Endothelial cell (in vitro differentiated cells): Measurements from ENCODE around the gene SIRT2. TPM values are rescaled to one million over a fixed set of nuclear protein-coding genes. Genes with fewer than 3 reads are reported as not detected.

ENCODE experiments used
- DNase-seq: peaks from one replicate; pipeline ENCODE4 v3.0.0; 2021; ENCODE audit warnings: low spot score
- H3K27ac Mint-ChIP-seq: one replicate; pipeline ENCODE4 v1.8.0; 2021; ENCODE audit warnings: mixed read lengths, inconsistent platforms; ENCODE audit not compliant: unreplicated experiment
- H3K27me3 Mint-ChIP-seq: one replicate; pipeline ENCODE4 v1.8.0; 2021; ENCODE audit warnings: mild to moderate bottlenecking, moderate library complexity, mixed read lengths, inconsistent platforms; ENCODE audit not compliant: unreplicated experiment
- H3K36me3 Mint-ChIP-seq: one replicate; pipeline ENCODE4 v1.8.0; 2021; ENCODE audit warnings: mild to moderate bottlenecking, low read depth, mixed read lengths, inconsistent platforms; ENCODE audit not compliant: unreplicated experiment
- H3K4me1 Mint-ChIP-seq: one replicate; pipeline ENCODE4 v1.8.0; 2021; ENCODE audit warnings: mild to moderate bottlenecking, mixed read lengths, inconsistent platforms; ENCODE audit not compliant: unreplicated experiment
- H3K4me3 Mint-ChIP-seq: one replicate; pipeline ENCODE4 v1.8.0; 2021; ENCODE audit warnings: mild to moderate bottlenecking, mixed read lengths, inconsistent platforms; ENCODE audit not compliant: unreplicated experiment
- H3K9me3 Mint-ChIP-seq: one replicate; pipeline ENCODE4 v1.8.0; 2021; ENCODE audit warnings: mixed read lengths, inconsistent platforms; ENCODE audit not compliant: unreplicated experiment
- CTCF ChIP-seq: fragments of 200-600 bp; sonication (generic); IDR thresholded peaks from one replicate; pipeline ENCODE4 v1.5.0; 2021; ENCODE audit warnings: antibody characterized with exemption; ENCODE audit not compliant: unreplicated experiment
- total RNA-seq: library from RNA; stranded (reverse); fragmentation: NEBNext Ultra II Directional; extraction: Animal tissue kit (Norgen Biotek cat#: 25700); gene quantifications from one replicate; pipeline ENCODE4 v1.2.1, GENCODE V29; 2021; ENCODE audit not compliant: unreplicated experiment

Gene SIRT2
- total RNA-seq, 1 donor from 2014 or later = 45.9 TPM

DNA sequence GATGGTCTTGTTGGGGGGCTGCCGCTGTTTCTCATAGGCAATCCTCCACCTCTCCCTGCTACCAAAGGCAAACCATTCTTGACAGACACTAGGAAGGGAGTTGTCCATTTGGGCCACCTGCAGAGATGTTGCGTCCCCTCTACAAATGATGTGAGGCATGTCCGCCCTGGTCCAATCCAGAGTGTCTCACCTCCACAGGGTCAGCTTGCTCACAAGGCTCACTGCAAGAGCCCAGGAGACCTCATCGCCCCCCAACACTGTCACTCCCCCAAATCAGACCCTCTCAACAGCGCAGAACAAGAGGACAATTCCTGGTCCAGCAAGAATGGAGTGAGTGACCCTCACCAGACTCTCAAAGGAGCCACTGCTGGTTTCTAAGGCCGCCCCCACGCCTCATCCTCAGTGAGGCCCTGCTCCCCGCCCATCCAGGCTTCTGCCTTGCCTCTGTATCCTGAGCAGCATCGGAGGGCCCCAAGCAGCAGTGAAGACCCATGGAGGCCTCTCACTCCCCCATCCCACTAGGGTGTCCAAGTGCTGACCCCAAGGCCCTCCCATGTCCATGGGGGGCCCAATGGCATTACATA lies 56.2 kb downstream of the SIRT2 start:
- TF ChIP-seq CTCF = no peak
- H3K27ac Mint-ChIP-seq = no peak overlapping the region
- DNase-seq = no peak
- H3K9me3 Mint-ChIP-seq = no peaks in the 10 kb centered on the region
- H3K4me1 Mint-ChIP-seq = peaks cover 12% of the 10 kb centered on the region
- H3K36me3 Mint-ChIP-seq = peaks cover 78% of the 10 kb centered on the region
- peaks cover 3% of the 10 kb centered on the region for H3K27me3 Mint-ChIP-seq
- no peak overlapping the region for H3K4me3 Mint-ChIP-seq

DNA sequence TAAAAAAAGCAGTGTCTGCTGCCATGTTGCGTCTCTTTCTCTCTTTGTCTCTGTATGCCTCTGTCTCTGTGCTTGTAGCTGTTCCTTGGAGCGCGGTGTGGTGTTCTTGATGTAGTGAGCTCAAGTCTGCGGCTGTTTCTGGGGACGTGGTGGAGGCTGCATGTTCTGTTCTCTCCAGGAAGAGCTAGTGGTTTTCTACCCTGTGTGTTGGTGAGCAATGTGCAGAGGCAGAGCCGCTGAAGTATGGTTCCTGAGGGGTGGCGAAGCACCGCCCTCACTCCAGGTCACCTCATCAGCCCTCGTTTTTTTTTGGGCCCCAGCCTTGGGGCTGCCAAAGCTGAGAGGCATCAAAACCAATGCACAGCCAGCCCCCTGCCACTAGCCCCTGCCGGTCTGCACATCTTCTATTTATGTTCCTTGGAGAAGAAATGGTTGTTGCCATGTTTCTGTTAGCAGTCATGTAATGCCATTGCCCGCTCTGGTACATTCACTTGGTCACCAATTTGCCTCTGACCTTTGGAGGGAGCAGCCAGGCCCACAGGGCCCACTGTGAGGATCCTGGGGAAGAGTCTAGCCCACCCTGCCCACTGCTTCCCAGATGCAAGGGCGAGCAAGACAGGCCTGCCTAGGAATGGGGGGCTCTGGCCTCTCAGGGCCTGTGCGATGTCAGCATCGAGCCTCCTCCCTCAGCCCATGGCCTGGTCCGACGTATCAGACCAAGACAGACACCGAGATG lies 56.8 kb downstream of the SIRT2 start:
- Mint-ChIP-seq H3K9me3 (no peaks in the 10 kb centered on the region), H3K4me1 (peaks cover 5% of the 10 kb centered on the region), H3K27ac (peak overlapping the region; percentile 79), H3K4me3 (peak overlapping the region; percentile 22), H3K36me3 (peaks cover 75% of the 10 kb centered on the region), H3K27me3 (peaks cover 3% of the 10 kb centered on the region)
- no peak for TF ChIP-seq CTCF
- DNase-seq = no peak

DNA sequence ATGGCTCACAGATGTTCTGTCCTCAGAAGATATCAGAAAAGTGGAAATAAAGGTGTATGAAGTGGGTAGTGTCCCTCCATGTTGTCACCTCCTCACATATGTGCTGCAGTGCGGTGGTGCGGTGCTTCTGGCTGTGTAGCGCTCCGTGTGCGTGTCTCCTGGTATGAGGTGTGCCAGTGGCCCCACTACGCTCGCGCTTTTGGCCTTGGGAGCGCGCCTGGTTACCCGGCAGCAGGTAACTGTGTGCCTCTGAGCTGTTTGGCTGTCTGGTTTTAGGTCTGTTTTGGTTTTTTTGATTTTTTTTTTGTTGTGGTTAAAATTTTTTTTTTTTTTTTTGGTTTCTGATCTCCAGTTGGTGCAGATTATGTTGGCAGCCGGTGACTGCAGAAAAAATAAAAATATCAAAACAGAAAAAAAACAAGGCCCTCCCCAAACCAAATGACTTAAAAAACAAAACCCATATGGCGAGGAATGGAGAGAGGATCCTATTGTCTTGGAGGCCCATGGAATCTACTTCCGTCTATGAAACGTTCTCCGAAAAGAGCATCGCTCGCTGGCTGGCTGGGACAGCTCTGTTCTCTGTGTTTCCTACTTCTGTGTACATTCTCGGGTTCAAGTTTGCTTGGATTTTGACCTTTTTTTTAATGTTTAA lies 57.5 kb downstream of the SIRT2 start:
- H3K4me3 Mint-ChIP-seq = peak overlapping the region; percentile 22
- peaks cover 3% of the 10 kb centered on the region for H3K27me3 Mint-ChIP-seq
- peaks cover 72% of the 10 kb centered on the region for H3K36me3 Mint-ChIP-seq
- H3K9me3 Mint-ChIP-seq = no peaks in the 10 kb centered on the region
- peaks cover under 1% of the 10 kb centered on the region for H3K4me1 Mint-ChIP-seq
- no peak for DNase-seq
- no peak for TF ChIP-seq CTCF
- H3K27ac Mint-ChIP-seq = no peak overlapping the region

DNA sequence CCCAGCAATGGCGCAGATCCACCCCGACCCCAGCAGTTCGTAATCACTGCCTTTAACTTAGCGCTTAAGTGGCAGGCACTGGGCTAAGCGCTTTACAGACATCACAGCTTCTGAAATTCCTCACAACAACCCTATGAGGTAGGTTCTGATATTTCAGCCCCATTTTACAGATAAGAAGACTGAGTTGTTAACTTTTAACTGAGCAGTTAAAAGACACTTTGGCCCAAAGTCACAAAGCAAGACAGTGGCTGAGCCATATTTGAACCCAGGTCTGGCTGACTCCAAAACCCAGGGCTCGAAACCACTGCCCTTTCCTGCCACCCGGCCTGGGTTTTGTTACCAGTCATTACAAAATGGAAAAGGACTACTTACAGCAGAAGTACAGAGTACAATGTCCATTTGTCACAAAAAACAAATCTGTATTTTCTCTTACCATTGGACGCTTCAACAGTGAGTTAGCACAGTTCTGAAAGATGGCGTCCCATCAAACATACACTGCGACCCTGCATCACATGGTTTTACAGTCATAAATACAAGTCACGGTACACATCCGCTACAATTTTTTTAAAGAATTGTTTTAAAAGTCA lies 58.1 kb downstream of the SIRT2 start:
- peaks cover 74% of the 10 kb centered on the region for H3K36me3 Mint-ChIP-seq
- peak overlapping the region; percentile 47 for H3K4me3 Mint-ChIP-seq
- no peaks in the 10 kb centered on the region for H3K9me3 Mint-ChIP-seq
- peaks cover 3% of the 10 kb centered on the region for H3K27me3 Mint-ChIP-seq
- no peak for TF ChIP-seq CTCF
- H3K27ac Mint-ChIP-seq = peak overlapping the region; percentile 31
- H3K4me1 Mint-ChIP-seq = no peaks in the 10 kb centered on the region
- no peak for DNase-seq

DNA sequence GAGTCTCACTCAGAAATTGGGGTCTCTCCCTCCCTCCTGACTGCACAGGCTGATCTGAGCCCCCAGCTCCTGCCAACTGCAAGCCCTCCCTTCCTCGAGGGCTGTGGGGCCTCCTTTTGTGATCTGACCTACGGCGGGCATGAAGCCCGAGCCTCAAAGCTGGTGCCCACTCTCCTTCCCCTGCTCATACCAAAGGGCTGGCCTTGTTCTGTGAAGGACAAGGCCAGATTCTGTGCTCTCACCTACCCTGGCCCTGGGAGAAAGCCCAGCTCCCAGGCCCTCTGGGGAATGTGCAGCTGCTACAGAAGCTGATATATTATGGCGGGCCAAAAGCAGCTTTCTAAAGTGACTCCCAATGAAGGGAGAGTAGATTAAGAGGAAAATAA lies 58.8 kb downstream of the SIRT2 start:
- no peak for TF ChIP-seq CTCF
- Mint-ChIP-seq H3K36me3 (peaks cover 70% of the 10 kb centered on the region), H3K27me3 (peaks cover 3% of the 10 kb centered on the region), H3K9me3 (no peaks in the 10 kb centered on the region), H3K27ac (no peak overlapping the region), H3K4me1 (no peaks in the 10 kb centered on the region), H3K4me3 (no peak overlapping the region)
- DNase-seq = no peak
